ENCODE measurements around the gene OMP. TPM values are rescaled to one million over a fixed set of nuclear protein-coding genes. Genes with fewer than 3 reads are reported as not detected.

The OMP gene
- total and polyA plus RNA-seq, 2 of the 13 experiments (the other 11 are each of a cell fraction or from before 2014, with no cell fraction given) = not detected

- H3K4me1 ChIP-seq (ENCODE audit: insufficient read depth, low read length) = peaks cover 44% of the 10 kb centered on the region
Observed at GRCh38 chr11:77067861-77068443, 34.7 kb upstream of the OMP start.

GRCh38 chr11:77068457-77069335 lies 33.9 kb upstream of the OMP start:
- peaks cover 50% of the 10 kb centered on the region for H3K4me1 ChIP-seq (ENCODE audit: insufficient read depth, low read length)
- CTCF ChIA-PET (ENCODE audit: low intra/inter-chr PET ratio, low total read pairs) = no interaction called here
- ATAC-seq = no peak

More at GRCh38 chr11:77067861-77068443, 34.7 kb upstream of the OMP start:
- Histone ChIP-seq H3K9ac (ENCODE audit: insufficient read depth, low read depth, low read length) (no peak overlapping the region), H4K20me1 (ENCODE audit: insufficient read depth, low read length) (0 out of 2 replicates have a peak, but pooled peaks cover 4% of the 10 kb centered on the region), H3K27me3 (ENCODE audit: control insufficient read depth in 1 of 2, insufficient read depth in 2 of 2, low read length in 2 of 2) (peaks cover 19 to 74% of the 10 kb centered on the region in 2 experiments), H3K36me3 (replicated peaks in 1 of 2; ENCODE audit: control insufficient read depth in 1 of 2, insufficient read depth in 2 of 2, low read length in 2 of 2) (no peaks in the 10 kb centered on the region), H2AFZ (ENCODE audit: low read length) (no peak overlapping the region), H3K4me3 (replicated peaks in 1 of 3; ENCODE audit: insufficient read depth in 1 of 3, low read depth in 2 of 3, low read length in 3 of 3) (peak overlapping the region in 1 of 3 experiments; percentile 74; a peak in 1 of 6 replicates), H3K9me3 (ENCODE audit: low read length) (no peaks in the 10 kb centered on the region), H3K4me2 (ENCODE audit: low read depth, low read length) (peak overlapping the region; percentile 75; the same call in 1 of the 2 replicates), H3K79me2 (ENCODE audit: insufficient read depth, low read length) (no peaks in the 10 kb centered on the region), H3K27ac (ENCODE audit: extremely low read length, insufficient read depth, low read length) (no peak overlapping the region)
- TF ChIP-seq DR1 (CRISPR knock-in tag; IDR thresholded peaks at IDR 0.05) (0 out of 2 replicates have a peak, but pooled peaks have one; percentile 21), SUZ12 (IDR thresholded peaks at IDR 0.05; ENCODE audit: low read depth, low read length) (no peak)
- CTCF ChIA-PET (ENCODE audit: low intra/inter-chr PET ratio, low total read pairs) = no interaction called here
- no TSS peak for BruUV-seq (replicated peaks)
- WGBS (ENCODE audit: low lambda C conversion rate) = 23% methylated on average over 6 of the region's 8 CpGs
- intact Hi-C loops (cut with micrococcal nuclease; ENCODE audit: unreplicated experiment) = no loop called here
- POLR2A ChIA-PET = no interaction called here
- ATAC-seq (no peak), FAIRE-seq (no peak), DNase-seq (ENCODE audit: low spot score) (no peak)
- in situ Hi-C loops (cut with HindIII; ENCODE audit: extremely low pct_ligation_motif_present, low pct_unique_long_range_greater_than_20kb) = no loop called here

More at GRCh38 chr11:77068457-77069335, 33.9 kb upstream of the OMP start:
- in situ Hi-C loops (cut with HindIII; ENCODE audit: extremely low pct_ligation_motif_present, low pct_unique_long_range_greater_than_20kb) (no loop called here), intact Hi-C loops (cut with micrococcal nuclease; ENCODE audit: unreplicated experiment) (no loop called here)
- no peak overlapping the region for H3K9ac ChIP-seq (ENCODE audit: insufficient read depth, low read depth, low read length)
- TF ChIP-seq ZNF430 (CRISPR knock-in tag; IDR thresholded peaks at IDR 0.05) (no peak), SRSF1 (optimal IDR thresholded peaks at IDR 0.05; ENCODE audit: low read depth, low read length) (no peak), ETS1 (CRISPR knock-in tag; IDR thresholded peaks at IDR 0.05) (no peak), ARNTL (CRISPR knock-in tag; IDR thresholded peaks at IDR 0.05) (no peak), ZNF235 (CRISPR knock-in tag; IDR thresholded peaks at IDR 0.05; ENCODE audit: borderline replicate concordance) (no peak), SNAI1 (CRISPR knock-in tag; IDR thresholded peaks at IDR 0.05; ENCODE audit: borderline replicate concordance) (no peak), PATZ1 (CRISPR knock-in tag; IDR thresholded peaks at IDR 0.05) (no peak), ZNF30 (CRISPR knock-in tag; IDR thresholded peaks at IDR 0.05) (no peak), ZNF350 (CRISPR knock-in tag; IDR thresholded peaks at IDR 0.05; ENCODE audit: borderline replicate concordance, low read depth) (no peak), ZNF749 (CRISPR knock-in tag; IDR thresholded peaks at IDR 0.05; ENCODE audit: borderline replicate concordance) (no peak)
- 0 out of 2 replicates have a peak, but pooled peaks cover 4% of the 10 kb centered on the region for H4K20me1 ChIP-seq (ENCODE audit: insufficient read depth, low read length)
- no TSS peak for BruUV-seq (replicated peaks)
- H3K27ac ChIP-seq (ENCODE audit: extremely low read length, insufficient read depth, low read length) = no peak overlapping the region
- no peaks in the 10 kb centered on the region for H3K36me3 ChIP-seq (replicated peaks in 1 of 2; ENCODE audit: control insufficient read depth in 1 of 2, insufficient read depth in 2 of 2, low read length in 2 of 2)
- FAIRE-seq = no peak
- no peak overlapping the region for H3K4me2 ChIP-seq (ENCODE audit: low read depth, low read length)
- 39% methylated on average over 6 of the region's 7 CpGs for WGBS (ENCODE audit: low lambda C conversion rate)
- no peaks in the 10 kb centered on the region for H3K9me3 ChIP-seq (ENCODE audit: low read length)
- POLR2A ChIA-PET = no interaction called here
- H3K27me3 ChIP-seq (ENCODE audit: control insufficient read depth in 1 of 2, insufficient read depth in 2 of 2, low read length in 2 of 2) = peaks cover 19 to 76% of the 10 kb centered on the region in 2 experiments
- no peak overlapping the region for H2AFZ ChIP-seq (ENCODE audit: low read length)
- no peak overlapping the region for H3K4me3 ChIP-seq (replicated peaks in 1 of 3; ENCODE audit: insufficient read depth in 1 of 3, low read depth in 2 of 3, low read length in 3 of 3)
- no peak for DNase-seq (ENCODE audit: low spot score)
- no peaks in the 10 kb centered on the region for H3K79me2 ChIP-seq (ENCODE audit: insufficient read depth, low read length)

Measured in HepG2 (cell line).